Measurements from ENCODE around the gene GPR65. TPM values are rescaled to one million over a fixed set of nuclear protein-coding genes. Genes with fewer than 3 reads are reported as not detected.

The GPR65 gene
- total and polyA plus RNA-seq, 9 of the 15 experiments (the other 6 are each of a cell fraction or from before 2014, with no cell fraction given): 0.03 to 0.11 (median 0.04) TPM; not detected in 6

- TF ChIP-seq FOXM1 (IDR thresholded peaks at IDR 0.05; ENCODE audit: low read depth) (no peak), FOXM1 (CRISPR knock-in tag; IDR thresholded peaks at IDR 0.05; ENCODE audit: low read depth) (no peak)
Measured at GRCh38 chr14:87979689-87980088, 25.2 kb upstream of the GPR65 start (continued).

DNA sequence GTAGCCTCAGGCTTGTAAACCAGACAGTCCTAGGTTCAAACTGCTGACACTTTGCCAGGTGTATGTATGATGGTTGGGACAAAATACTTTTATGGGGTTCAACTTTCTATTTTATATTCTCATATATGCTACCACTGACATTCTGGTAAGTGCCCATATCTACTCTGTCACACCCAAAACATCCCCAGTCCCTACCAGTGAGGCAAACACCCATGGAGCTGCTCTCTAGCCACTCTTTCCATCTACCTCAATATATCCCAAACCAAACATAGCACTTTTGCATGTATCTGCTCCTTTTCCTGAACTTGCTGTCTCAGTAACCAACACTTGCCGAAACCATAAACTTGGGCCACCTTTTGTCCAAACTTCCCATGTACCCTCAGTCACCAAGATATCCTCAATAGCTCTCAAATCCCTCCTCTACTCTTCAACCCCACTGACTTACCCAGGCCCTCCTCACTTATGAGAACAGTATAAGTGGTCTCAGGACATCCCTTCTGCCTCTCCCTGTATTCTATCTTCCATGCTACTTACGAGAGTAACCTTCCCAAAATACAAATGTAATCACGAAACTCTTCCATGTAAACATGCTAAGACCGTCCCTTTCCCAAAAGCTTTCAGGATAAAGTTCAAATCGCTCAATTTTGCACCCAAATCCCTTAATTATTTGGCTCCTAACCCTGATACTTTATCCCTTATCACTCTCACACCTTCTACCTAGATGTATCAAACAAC is 15.5 kb upstream of the GPR65 start:
- 69% methylated on average over 5 of the region's 5 CpGs for WGBS (ENCODE audit: insufficient coverage, low coverage, missing lambda C conversion rate)
- DNase-seq (ENCODE audit: extremely low read depth in 1 of 4, low spot score in 3 of 4): no peak
- ChIA-PET CTCF (ENCODE audit: low intra/inter-chr PET ratio) (no interaction called here), POLR2A (interaction anchor here (1.5 kb wide), 1 partner anchor 26 kb away, joined by 3 read pairs; no protein-coding TSS in a partner anchor)
- TF ChIP-seq CBX1 (IDR thresholded peaks at IDR 0.05; ENCODE audit: low read depth): no peak
- no peak for TF ChIP-seq KDM4B (IDR thresholded peaks at IDR 0.05; ENCODE audit: borderline replicate concordance in 2 of 2, low read depth in 1 of 2)
- no peak for TF ChIP-seq TAL1 (IDR thresholded peaks at IDR 0.05)
- no peak for TF ChIP-seq CHCHD3 (CRISPR knock-in tag; IDR thresholded peaks at IDR 0.05)
- H3K9me1 ChIP-seq (ENCODE audit: control insufficient read depth, insufficient read depth, low read length): no peaks in the 10 kb centered on the region
- H3K4me1 ChIP-seq (replicated peaks in 1 of 2; ENCODE audit: control insufficient read depth in 2 of 2, insufficient read depth in 2 of 2, low read length in 2 of 2): peaks cover 6 to 13% of the 10 kb centered on the region in 2 experiments
- H3K79me2 ChIP-seq (ENCODE audit: control insufficient read depth, insufficient read depth, low read length): no peaks in the 10 kb centered on the region; the same call in 2 of the 3 replicates
- in situ Hi-C loops (cut with MboI): loop anchor here (25.0 kb wide), 1 partner anchor 573 kb away; the partner anchor contains the start of genes PTPN21 and ZC3H14
- H3K4me3 ChIP-seq: no peak overlapping the region
- H3K9ac ChIP-seq (ENCODE audit: insufficient read depth in 1 of 2, low read depth in 2 of 2, low read length in 2 of 2): no peak overlapping the region
- H3K9me3 ChIP-seq (replicated peaks; ENCODE audit: control insufficient read depth, insufficient read depth, low read depth, low read length): no peaks in the 10 kb centered on the region
- no peak overlapping the region for H2AFZ ChIP-seq (ENCODE audit: low read depth, low read length)
- H3K36me3 ChIP-seq (ENCODE audit: control insufficient read depth, insufficient read depth, low read length): 0 out of 3 replicates have a peak, but pooled peaks cover 3% of the 10 kb centered on the region
- intact Hi-C loops (cut with micrococcal nuclease): no loop called here
- no TSS peak for BruUV-seq (replicated peaks)
- no peak overlapping the region for H3K27ac ChIP-seq (ENCODE audit: extremely low read depth, low read depth, low read length)
- no peak for FAIRE-seq
- H4K20me1 ChIP-seq (replicated peaks; ENCODE audit: control insufficient read depth, insufficient read depth, low read length): no peaks in the 10 kb centered on the region
- H3K27me3 ChIP-seq (ENCODE audit: control insufficient read depth in 2 of 2, insufficient read depth in 2 of 2, low read length in 2 of 2): no peaks in the 10 kb centered on the region
- H3K4me2 ChIP-seq (ENCODE audit: insufficient read depth, low read length): no peak overlapping the region
- ATAC-seq: no peak

Measured in K562 (cell line).